Kidney (tissue), 14 donors: ENCODE measurements around the gene MNT. TPM values are rescaled to one million over a fixed set of nuclear protein-coding genes. Genes with fewer than 3 reads are reported as not detected.

Source experiments
- DNase-seq, 5 donors: peaks; one replicate each; pipeline ENCODE4 v3.0.0-alpha.2; 2013 to 2020
- FAIRE-seq: peaks from 2 replicates; lab custom pipeline; 2012; peaks lifted over from hg19 to GRCh38; lab: Jason Lieb, UNC
- H3K27ac ChIP-seq, 2 donors: one replicate each; pipeline ENCODE4 v1.7.0; 2013; ENCODE audit warnings: low read depth in 2 of 2, low read length in 2 of 2, inconsistent platforms in 1 of 2
- H3K27me3 ChIP-seq: one replicate; pipeline ENCODE4 v1.7.1; 2013; ENCODE audit warnings: low read length, inconsistent platforms; ENCODE audit not compliant: control insufficient read depth, insufficient read depth
- H3K36me3 ChIP-seq, 3 donors: one replicate each; pipeline versions ENCODE4 v1.7.0 to v1.7.1; 2013; ENCODE audit warnings: low read length in 3 of 3, control low read depth in 1 of 3, inconsistent platforms in 1 of 3; ENCODE audit not compliant: insufficient read depth in 3 of 3, control insufficient read depth in 2 of 3
- H3K4me1 ChIP-seq, 3 donors: one replicate each; pipeline versions ENCODE4 v1.7.0 to v1.7.1; 2013; ENCODE audit warnings: low read length in 3 of 3, inconsistent platforms in 1 of 3, low read depth in 1 of 3; ENCODE audit not compliant: control insufficient read depth in 2 of 3, insufficient read depth in 2 of 3
- H3K4me3 ChIP-seq, 3 donors: one replicate each; pipeline versions ENCODE4 v1.7.0 to v1.8.1; 2013; ENCODE audit warnings: low read length in 3 of 3, control low read depth in 1 of 3, inconsistent platforms in 1 of 3
- H3K9ac ChIP-seq, 3 donors: one replicate each; pipeline versions ENCODE4 v1.7.0 to v1.7.1; 2013; ENCODE audit warnings: low read length in 3 of 3, control low read depth in 1 of 3, inconsistent platforms in 1 of 3
- H3K9me3 ChIP-seq, 3 donors: one replicate each; pipeline versions ENCODE4 v1.7.0 to v1.7.1; 2013; ENCODE audit warnings: low read length in 3 of 3, control low read depth in 1 of 3, inconsistent platforms in 1 of 3; ENCODE audit not compliant: control insufficient read depth in 2 of 3, insufficient read depth in 1 of 3
- CTCF ChIP-seq: IDR thresholded peaks from 3 replicates; pipeline ENCODE4 v1.5.1; 2012; ENCODE audit warnings: mild to moderate bottlenecking, moderate library complexity, borderline replicate concordance; ENCODE audit not compliant: insufficient read depth; ENCODE audit errors: extremely low read depth
- intact Hi-C: fragments of 100-400 bp; cut with DNase I; formaldehyde crosslinking; loops from one replicate; pipeline ENCODE4 v1.11.1; 2022
- polyA plus RNA-seq: library from polyadenylated mRNA; stranded (reverse); fragments of 350-450 nt; fragmentation: Illumina TruSeq; extraction: RNeasy Lipid Tissue Mini Kit (QIAGEN cat#74804); gene quantifications from one replicate; pipeline ENCODE4 v1.2.3, GENCODE V29; 2014; ENCODE audit warnings: low read depth, low replicate concordance; ENCODE audit not compliant: insufficient read depth
- total RNA-seq: library from RNA; stranded (reverse); fragmentation: NEBNext Ultra II Directional; extraction: Animal tissue kit (Norgen Biotek cat#: 25700); gene quantifications from one replicate; pipeline ENCODE4 v1.2.1, GENCODE V29; 2021
- donor health status: control.
- donor health status: control.
- donor health status: control.
- donor health status: control.
- donor health status: control.
- donor health status: DM: yes; HTN: yes; CAD: no.
- donor health status: Normal renal cell carcinoma (clear cell type).

Gene MNT
- total and polyA plus RNA-seq, 2 donors from 2014 or later, result 3.7 to 39.8 TPM

- no peak overlapping the region for H3K4me3 ChIP-seq
- DNase-seq (no peak), FAIRE-seq (no peak)
- H3K9ac ChIP-seq, result no peak overlapping the region
- intact Hi-C loops, result no loop called here
- H3K27me3 ChIP-seq, result no peaks in the 10 kb centered on the region
- peaks cover 9 to 36% (median 12%) of the 10 kb centered on the region in 3 donors for H3K36me3 ChIP-seq
- TF ChIP-seq CTCF, result no peak
- H3K27ac ChIP-seq, result no peak overlapping the region
- H3K4me1 ChIP-seq, result no peaks in the 10 kb centered on the region
- no peaks in the 10 kb centered on the region for H3K9me3 ChIP-seq
These were observed 35.6 kb upstream of the MNT start for GRCh38 chr17:2436316-2436905.

- no peak for FAIRE-seq
- Histone ChIP-seq H3K9me3 (no peaks in the 10 kb centered on the region), H3K27me3 (no peaks in the 10 kb centered on the region), H3K4me3 (no peak overlapping the region), H3K9ac (no peak overlapping the region), H3K4me1 (no peaks in the 10 kb centered on the region), H3K27ac (no peak overlapping the region), H3K36me3 (peaks cover 5 to 31% (median 12%) of the 10 kb centered on the region in 3 donors)
- DNase-seq, result no peak
- intact Hi-C loops, result no loop called here
- TF ChIP-seq CTCF, result no peak
These were observed 35.0 kb upstream of the MNT start for GRCh38 chr17:2435862-2436261.

- Histone ChIP-seq H3K4me3 (no peak overlapping the region), H3K36me3 (peaks cover 5 to 31% (median 12%) of the 10 kb centered on the region in 3 donors), H3K27me3 (no peaks in the 10 kb centered on the region), H3K4me1 (no peaks in the 10 kb centered on the region), H3K9me3 (no peaks in the 10 kb centered on the region), H3K9ac (no peak overlapping the region), H3K27ac (no peak overlapping the region)
- peak in 1 of 5 donors; percentile 34 for DNase-seq
- no peak for FAIRE-seq
- TF ChIP-seq CTCF, result no peak
- intact Hi-C loops, result no loop called here
These were observed 34.4 kb upstream of the MNT start for GRCh38 chr17:2435181-2435741.
